ENCODE results near the gene EXOC3. TPM values are rescaled to one million over a fixed set of nuclear protein-coding genes. Genes with fewer than 3 reads are reported as not detected.

EXOC3 gene
- total and polyA plus RNA-seq, 10 of the 15 experiments (the other 5 are each of a cell fraction or from before 2014, with no cell fraction given), result 1.6 to 53.0 (median 27.9) TPM

GRCh38 chr5:482021-482420 lies 39.0 kb downstream of the EXOC3 start:
- no peaks in the 10 kb centered on the region for H3K9me3 ChIP-seq (replicated peaks; ENCODE audit: control insufficient read depth, insufficient read depth, low read length)
- no peak overlapping the region for H2AFZ ChIP-seq (ENCODE audit: control insufficient read depth, low read depth, low read length)
- no peak overlapping the region for H3K9ac ChIP-seq (ENCODE audit: control insufficient read depth, insufficient read depth, low read length)
- no peak overlapping the region for H3K27ac ChIP-seq (ENCODE audit: control insufficient read depth, insufficient read depth)
- H3K27me3 ChIP-seq (replicated peaks in 1 of 2; ENCODE audit: control insufficient read depth in 2 of 2, insufficient read depth in 2 of 2, low read length in 1 of 2), result no peaks in the 10 kb centered on the region
- H4K20me1 ChIP-seq (ENCODE audit: control insufficient read depth, insufficient read depth), result no peaks in the 10 kb centered on the region
- H3K36me3 ChIP-seq (ENCODE audit: control insufficient read depth in 2 of 2, insufficient read depth in 2 of 2, low read length in 1 of 2), result no peaks in the 10 kb centered on the region
- CTCF ChIA-PET, result no interaction called here
- DNase-seq (ENCODE audit: low read depth, low spot score) (no peak), ATAC-seq (no peak), FAIRE-seq (no peak)
- in situ Hi-C loops (cut with MboI), result no loop called here
- RAD21 ChIA-PET (ENCODE audit: unreplicated experiment), result no interaction called here
- no TSS peak for BruUV-seq (replicated peaks)
- H3K4me1 ChIP-seq (ENCODE audit: control insufficient read depth, insufficient read depth, low read length), result no peaks in the 10 kb centered on the region
- WGBS (ENCODE audit: insufficient coverage, insufficient replicate concordance, low lambda C conversion rate, missing lambda C conversion rate), result 35% methylated on average over 13 of the region's 24 CpGs
- intact Hi-C loops (cut with micrococcal nuclease; ENCODE audit: unreplicated experiment), result no loop called here
- H3K4me2 ChIP-seq (ENCODE audit: control insufficient read depth, insufficient read depth), result no peak overlapping the region
- H3K4me3 ChIP-seq, result no peak overlapping the region
- POLR2A ChIA-PET, result no interaction called here
- SMC1A ChIA-PET (ENCODE audit: uncharacterized antibody, unreplicated experiment), result interaction anchor here (0.6 kb wide), 1 partner anchor 132 kb away, joined by 3 read pairs; no protein-coding TSS in a partner anchor
- no peaks in the 10 kb centered on the region for H3K79me2 ChIP-seq (ENCODE audit: control insufficient read depth, insufficient read depth, low read length)
- TF ChIP-seq ZNF592 (IDR thresholded peaks at IDR 0.05) (no peak), E2F8 (IDR thresholded peaks at IDR 0.05; ENCODE audit: low read depth, partially characterized antibody) (no peak), SRF (IDR thresholded peaks at IDR 0.05; ENCODE audit: low read depth in 2 of 2, low read length in 2 of 2) (no peak), CEBPB (IDR thresholded peaks at IDR 0.05; ENCODE audit: borderline replicate concordance in 1 of 2, low read depth in 2 of 2, low read length in 2 of 2) (no peak), CEBPZ (IDR thresholded peaks at IDR 0.05; ENCODE audit: low read depth, low read length) (no peak), CTCF (IDR thresholded peaks at IDR 0.05 in 2 of 3, conservative IDR thresholded peaks at IDR 0.05 in 1 of 3; ENCODE audit: control insufficient read depth in 2 of 3, extremely low read depth in 1 of 3, insufficient read depth in 1 of 3, low read depth in 3 of 3, low read length in 3 of 3) (no peak), PAX8 (IDR thresholded peaks at IDR 0.05) (no peak), NFYA (IDR thresholded peaks at IDR 0.05; ENCODE audit: borderline replicate concordance, low read depth, low read length) (no peak), HDGF (IDR thresholded peaks at IDR 0.05) (no peak)
